HG03025 (cell line): ENCODE results near the gene C11orf91.
"Not testable (repeated sequence)": the region's sequence is repeated elsewhere in the genome, so short reads cannot be mapped to it uniquely, and the experiment has no call there.

Experiments used
- ATAC-seq: cut with Tn5 transposase; IDR thresholded peaks from one replicate; pipeline ENCODE4 v1.9.1; 2021; ENCODE audit warnings: mild to moderate bottlenecking, moderate library complexity; ENCODE audit not compliant: unreplicated experiment, low FRiP score

Gene C11orf91

DNA sequence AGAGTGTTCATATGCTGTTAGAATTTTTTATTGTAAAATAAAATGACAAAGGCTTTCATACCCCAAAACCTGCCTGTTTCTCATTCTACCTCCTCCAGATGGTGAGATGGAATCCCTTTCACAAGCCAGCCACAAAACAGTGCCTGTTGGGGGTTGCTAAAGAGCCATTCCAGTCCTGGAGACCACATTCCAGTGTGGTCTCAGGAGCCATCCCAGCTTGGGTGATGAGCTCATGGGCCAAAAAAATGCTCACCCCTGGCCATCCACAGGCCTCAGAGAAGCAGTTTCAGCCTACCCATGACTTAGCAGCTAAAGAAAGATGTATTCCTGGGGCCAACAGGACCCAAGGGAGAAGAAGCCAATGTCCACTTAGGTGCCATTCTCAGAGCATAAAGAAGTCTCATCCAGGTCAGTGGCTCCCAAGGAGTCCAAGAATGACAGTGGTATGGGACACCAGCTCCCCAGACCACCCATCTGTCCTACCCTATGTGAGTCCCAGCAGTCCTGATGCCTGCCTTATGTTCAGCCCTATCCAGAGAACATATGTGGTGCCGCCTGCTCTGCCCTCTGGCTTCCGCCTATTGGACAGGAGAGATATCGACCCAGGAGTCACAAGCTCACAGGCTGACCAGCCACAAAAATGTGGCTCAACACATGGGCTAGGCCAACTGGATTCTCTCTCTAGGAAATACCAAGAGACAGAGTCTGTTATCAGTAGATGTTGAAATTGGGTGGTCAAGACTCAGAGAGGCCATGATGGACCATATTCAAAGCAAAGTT is 26.4 kb downstream of the C11orf91 start:
- ATAC-seq = no peak

DNA sequence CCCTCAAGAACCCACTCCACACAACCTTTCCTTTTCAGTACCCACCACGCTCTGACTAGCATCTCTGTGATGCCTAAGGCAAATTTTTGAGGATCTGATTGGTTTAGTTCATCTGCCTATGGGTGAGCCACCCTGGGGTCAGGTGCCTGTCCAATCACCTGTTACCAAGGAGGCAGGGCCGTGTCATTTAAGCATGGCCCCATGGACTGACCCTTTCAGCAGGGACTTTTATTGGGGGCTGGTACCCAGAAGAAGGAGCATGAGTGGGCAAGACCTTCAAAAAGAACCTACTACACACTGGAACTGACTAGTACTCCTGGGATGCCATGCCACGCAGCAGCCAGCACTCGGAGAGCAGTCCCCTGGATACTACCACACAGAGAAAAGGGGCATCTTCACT is 28.4 kb downstream of the C11orf91 start:
- ATAC-seq = no peak

DNA sequence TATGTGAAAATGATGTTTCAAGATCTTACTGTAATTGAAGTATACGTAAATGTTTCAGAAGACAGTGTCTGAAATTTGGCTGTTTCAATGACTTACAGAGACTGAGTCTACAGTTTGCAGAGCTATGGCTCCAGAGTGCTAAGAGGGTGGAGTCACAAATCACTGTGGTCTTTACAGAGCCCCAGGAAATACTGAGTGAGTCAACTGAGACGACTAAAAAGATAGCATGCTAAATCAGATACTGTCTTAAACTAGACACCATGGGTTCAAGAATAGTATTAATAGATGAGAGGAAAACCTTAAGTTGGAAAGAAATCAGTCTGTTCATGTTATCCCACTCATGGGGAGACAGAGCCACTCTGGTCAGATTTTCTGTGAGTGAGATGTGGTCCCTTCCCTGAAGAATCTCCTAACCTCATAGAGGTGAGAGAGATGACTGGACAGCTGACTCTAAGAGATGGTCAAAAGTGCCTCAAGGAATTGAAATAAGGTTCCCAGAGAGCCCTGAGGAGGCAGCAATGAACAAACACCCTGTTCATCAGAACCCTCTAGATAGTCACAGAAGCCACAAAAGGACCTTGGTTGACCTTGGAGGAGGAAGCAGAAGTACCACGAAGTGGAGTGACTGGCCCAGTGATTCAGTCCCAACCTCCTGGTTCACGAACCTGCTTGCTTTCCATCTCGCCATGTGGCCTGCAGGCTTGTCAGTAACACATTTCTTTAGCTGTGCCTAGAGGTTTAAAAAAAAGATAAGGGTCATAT is 30.2 kb downstream of the C11orf91 start:
- ATAC-seq = no peak

DNA sequence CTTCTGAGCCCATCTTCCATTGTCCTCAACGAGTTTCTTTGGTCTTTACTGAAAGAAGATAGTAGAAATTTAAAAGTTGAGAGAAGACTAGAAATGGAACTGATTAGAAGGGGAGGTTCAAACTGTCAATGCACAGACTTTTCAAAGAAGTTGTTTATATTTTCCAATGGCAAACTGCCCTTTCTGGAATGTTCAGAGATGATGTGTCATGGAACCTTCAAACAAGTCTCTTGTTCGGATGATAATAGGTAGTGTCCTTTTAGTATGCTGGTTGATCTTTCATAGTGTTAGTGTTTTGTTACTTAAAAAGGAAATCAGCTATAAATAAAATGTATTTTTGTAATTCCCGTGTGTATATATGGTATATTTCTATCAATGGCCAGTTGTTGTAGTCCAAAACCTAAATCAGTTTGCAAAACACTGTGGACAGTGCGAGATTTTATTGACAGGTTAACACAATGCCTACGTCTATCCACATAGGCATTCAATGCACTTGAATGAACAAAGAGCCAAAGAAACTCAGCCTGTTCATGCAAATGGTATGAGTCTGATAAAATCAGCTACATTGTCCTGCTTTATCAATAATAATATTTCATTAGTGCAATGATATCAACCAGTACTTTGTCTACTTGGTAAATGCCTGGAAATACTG is 30.9 kb downstream of the C11orf91 start:
- ATAC-seq = no peak

DNA sequence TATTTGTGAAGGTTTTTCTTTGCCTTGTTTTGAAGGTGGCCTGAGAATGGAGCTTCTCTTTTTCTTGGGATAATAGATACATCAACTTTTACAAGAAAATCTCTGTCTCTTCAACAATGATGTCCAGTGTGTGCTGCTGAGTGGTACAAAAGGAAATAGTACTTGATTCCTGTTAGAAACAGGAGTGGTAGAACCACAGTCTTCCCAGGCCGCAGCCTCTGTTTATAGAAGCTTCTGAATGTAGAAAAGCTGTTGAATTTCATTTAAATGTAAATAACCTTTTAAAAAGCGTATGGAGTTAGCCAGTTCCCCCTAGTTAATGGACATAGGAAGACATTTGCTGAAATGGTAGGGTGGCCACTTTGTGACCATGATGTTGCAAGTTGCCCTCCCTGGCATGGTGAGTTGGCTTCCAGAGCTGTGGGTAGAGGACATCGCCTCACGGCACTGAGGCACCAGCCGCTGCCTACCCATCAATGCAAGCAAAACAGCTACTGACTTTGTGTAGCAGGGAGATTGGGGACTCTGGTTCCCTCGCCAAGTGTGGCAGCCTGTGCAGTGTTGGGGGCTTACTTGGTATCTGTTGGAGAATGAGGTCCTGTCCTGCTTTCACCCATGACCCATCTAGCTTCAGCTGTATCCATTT is 31.6 kb downstream of the C11orf91 start:
- ATAC-seq = no peak

DNA sequence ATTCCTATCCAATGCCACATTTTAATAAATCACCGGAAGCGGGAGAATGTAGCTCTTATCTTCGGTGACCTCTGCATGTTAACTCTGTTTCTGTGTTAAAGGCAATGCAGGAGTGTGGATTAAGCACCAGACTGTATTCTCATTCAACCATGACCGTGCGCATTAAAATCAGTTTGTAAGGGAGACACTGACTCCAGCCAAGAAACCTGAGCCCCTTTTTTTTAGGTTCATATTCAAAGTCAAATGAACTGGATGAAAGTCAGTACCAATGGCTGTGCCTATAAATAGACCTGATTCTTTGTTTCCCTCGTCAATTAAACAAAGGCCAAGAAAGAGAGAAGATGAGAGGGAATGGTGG is 32.2 kb downstream of the C11orf91 start:
- ATAC-seq = no peak

DNA sequence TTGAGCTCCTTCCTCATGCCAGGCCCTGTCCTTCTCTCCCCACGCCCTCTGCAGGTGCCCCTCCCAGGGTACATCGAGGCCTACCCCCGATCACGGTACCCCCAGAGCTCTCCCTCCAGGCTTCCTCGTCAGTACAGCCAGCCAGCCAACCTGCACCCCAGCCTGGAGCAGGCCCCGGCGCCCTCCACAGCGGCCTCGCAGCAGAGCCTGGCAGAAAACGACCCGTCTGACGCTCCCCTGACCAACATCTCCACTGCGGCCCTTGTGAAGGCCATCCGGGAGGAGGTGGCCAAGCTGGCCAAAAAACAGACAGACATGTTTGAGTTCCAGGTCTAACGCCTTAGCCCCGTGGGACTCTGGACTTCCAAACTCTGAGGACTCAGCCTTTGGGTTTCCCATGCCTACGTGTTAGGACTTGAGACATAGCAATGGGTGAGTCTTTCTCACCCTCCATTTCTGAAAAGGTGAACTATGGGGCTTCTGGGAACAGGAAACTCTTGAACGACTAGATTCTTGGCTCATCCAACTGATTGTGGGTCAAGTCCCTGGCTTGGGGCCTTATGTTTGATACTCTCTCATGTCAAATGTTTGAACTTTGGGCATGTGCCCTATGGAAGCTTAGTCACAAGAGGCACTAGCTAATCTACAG is 32.7 kb downstream of the C11orf91 start:
- ATAC-seq = no peak

DNA sequence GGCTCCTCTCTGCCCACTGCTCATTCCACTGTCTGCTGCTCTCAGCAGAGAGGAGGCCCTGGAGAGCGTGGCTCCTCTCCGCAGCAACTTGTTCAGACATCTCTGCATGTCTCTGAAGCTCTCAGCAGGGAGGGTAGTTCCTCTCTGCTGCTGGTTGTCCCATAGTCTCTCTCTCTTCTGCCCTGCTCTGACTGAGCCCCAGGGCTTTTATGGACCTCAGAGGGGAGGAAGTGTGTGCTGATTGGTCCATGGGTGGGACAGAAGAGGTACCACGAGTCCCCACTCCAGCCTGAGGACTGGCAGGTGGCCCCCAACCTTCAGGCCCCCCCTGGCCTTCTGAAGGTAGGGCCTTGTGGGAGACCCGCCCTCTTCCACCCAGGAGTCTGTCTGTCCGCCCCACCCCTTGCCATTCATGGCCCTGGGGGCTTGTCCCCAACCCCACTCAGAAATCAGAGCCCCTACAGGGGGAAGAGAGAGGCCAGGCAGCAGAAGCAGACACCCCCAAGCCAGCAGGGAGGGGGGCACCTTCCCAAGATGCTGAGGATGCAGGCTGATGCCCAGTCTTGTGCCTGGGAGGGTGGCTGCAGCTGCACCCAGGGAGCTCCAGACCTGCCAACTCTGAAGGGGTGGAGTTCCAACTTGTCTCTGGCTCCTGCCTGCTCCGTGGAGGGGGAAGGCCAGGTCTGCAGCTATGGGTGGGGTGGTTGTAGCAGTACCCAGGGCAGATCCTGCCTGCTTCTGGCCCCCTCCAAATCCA is 35.1 kb downstream of the C11orf91 start:
- ATAC-seq = no peak

DNA sequence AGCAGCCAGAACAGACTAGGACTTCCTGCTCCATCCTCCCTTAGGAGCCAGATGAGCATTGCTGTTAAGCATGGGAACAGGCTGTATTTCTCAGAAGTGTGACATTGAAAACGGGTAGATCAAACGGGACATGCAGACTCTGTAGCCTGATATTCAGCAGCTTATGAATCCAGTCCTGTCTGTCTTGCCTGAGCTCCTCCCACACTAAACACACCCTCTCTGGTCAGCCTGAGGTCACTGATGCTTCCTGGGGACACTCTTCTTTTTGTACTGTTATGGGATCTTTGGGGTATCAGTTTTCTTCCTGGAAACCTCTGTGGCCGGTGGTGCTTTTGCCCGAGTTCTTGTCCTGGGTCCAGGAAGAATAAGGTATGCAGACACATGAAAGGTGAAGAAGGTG is 35.8 kb downstream of the C11orf91 start:
- no peak for ATAC-seq

DNA sequence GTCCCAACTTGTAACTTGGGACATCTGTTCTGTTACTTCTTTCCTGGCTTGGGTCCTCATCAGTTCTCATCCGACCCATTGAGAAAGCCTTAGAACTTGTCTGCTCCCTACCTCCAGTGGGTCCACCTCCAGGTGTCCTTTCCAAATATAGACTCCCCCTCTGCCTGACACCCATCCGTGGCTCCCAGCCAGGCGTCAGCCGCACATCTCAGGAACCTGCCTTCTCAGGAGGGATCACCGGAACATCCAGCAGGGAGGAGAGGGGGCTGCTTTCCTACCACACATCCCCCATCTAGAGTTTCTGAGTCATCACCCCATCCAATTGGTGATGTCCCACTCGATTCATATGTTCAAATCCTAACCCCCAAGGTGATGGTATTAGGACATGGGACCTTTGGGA is 36.5 kb downstream of the C11orf91 start:
- no peak for ATAC-seq

DNA sequence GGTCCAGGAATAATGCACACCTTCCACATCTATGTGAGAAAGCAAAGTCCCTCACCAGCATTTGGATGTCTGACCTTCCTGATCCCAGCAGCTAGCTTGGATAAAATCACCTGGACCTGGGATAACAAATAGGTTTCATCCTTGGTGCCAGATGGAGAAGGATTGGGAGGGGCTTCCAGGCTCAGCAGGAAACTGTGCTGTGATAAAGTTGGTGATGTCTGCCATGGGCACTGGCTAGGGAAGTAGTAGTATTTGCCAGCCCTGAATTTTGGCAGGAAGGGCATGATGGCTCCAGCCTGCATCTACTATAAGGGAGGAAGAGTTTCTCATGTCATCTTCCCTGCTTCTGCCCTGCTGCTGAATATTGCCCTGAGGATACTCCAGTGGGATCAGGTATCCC is 37.5 kb downstream of the C11orf91 start:
- ATAC-seq = no peak

DNA sequence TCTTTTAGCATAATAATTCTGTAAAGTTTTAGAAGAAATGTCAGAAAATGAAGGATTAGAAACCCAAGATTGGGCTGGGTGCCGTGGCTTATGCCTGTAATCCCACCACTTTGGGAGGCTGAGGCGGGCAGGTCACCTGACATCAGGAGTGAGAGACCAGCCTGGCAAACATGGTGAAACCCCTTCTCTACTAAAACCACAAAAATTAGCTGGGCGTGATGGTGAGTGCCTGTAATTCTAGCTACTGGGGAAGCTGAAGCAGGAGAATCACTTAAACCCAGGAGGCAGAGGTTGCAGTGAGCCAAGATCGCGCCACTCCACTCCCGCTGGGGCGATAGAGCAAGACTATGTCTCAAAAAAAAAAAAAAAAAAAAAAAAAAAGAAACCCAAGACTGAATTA is 39.1 kb downstream of the C11orf91 start:
- ATAC-seq = not testable (repeated sequence)

DNA sequence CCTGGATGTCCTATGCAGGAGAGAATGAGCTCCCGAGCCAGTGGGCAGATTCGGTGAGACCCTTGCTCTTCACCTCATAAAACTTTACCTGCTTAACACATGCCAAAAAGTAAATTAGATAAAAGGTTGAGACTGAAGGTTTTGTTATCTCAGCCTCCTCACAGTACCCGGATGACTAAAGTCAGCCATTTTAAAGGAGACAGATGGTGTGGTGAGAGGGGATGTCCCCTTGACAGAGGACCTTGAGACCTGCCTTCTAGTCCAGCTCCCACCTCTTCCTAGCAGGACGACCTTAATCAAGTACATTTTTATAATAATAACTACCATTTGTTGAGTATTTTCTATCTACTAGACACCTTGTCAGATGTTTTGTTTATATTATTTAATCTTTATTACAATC is 39.7 kb downstream of the C11orf91 start:
- ATAC-seq = no peak

DNA sequence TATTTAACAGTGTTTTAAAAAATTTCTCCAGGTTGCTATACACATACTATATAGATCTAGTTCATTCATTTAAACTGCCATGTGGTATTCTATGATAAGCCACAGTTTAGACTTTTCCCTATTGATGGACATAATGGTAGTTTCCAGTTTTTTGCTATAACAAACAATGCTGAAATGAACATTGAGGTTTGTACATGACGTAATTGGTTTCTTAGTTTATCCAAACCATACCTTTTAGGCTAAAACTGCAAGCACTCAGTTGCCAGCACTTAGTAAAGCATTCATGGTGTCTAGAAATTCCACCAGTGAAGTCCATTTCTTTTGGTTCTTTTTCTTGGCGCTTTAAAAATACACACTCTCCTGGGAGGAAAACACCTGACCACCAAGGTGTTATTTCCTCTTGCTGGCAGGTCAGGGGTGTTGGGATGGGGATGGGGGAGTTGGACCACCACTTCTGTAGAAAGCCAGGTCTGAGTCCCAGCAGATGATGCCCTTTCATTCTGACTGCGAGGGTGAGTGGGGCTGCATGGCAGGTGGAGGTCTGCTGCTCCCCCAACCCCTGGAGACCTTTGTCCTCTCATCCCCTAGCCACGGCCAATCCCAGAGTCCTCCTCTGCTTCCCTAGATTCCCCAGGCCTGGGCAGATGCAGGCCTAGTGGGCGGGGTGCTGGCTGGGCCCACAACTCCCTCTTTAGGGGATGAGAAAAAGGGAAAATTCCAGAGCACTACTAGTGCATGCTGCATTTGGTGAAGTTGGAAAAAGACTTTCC is 41.1 kb downstream of the C11orf91 start:
- ATAC-seq = no peak

DNA sequence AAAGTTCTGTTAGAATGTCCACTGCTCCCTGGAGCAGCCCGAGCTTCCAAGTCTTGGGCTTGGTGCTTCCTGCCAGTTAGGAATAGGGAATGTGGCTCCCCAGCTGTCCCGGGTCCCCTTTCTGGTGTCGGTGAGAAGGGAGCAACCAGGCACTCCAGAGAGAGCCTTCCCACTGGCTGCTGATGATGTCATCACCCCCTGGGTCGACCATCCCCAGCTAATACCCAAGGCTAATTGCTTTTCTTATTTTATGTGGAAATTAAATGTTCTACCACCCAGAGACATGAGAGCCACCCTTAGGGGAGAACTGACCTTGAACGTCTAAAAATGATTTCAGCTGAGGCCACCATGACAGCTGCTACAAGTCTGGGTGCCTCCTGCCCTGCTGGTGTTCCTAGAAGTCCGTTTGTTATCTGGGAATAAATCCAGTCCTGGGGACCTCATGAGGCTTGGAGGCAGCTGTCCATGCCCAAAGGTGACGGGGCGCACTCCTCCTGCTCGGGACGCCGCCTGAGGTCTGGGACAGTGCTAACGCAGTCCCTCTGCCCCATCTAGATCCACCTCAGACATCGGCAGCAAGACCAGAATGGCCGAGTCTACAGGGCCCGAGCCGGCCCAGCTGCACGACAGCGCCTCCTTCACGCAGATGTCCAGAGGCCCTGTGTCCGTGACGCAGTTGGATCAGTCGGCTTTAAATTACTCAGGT is 42.3 kb downstream of the C11orf91 start:
- ATAC-seq = no peak

DNA sequence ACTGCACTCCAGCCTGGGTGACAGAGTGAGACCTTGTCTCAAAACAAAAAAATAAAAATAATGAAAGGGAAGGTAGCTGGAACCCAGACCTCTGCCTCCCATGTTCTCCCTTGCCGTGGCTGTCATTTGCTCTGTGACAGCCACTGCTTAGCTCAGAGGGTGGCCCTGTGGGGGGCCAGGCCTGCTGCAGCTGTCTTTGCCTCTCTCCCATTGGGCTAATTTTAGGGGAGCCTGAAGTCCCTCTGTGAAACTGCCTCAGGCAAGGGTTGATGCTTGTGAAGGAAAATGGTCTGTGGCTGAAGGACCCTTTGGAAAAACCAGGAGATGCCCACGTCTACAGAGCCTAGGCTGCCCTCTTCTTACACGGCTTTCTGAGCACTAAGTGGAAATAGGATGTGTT is 42.9 kb downstream of the C11orf91 start:
- no peak for ATAC-seq

DNA sequence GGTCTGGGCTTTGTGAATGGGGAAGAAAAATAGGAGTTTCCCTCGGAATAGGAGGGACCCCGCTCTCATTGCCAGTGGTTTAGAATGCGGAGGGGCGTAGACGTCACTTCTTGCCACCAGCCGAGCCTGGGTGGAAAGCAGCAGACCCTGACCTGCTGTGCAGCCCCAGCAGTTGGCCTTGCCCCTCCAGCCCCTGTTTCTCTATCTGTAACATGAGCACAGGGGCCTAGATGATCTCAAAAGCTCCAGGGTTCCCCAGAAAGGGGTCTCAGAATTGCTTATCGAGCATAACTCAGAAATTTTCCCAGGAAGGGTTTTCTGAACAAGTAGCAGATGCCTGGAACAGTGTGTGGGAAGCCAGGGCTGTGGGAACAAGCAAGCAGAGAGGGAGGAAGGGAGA is 43.9 kb downstream of the C11orf91 start:
- no peak for ATAC-seq

DNA sequence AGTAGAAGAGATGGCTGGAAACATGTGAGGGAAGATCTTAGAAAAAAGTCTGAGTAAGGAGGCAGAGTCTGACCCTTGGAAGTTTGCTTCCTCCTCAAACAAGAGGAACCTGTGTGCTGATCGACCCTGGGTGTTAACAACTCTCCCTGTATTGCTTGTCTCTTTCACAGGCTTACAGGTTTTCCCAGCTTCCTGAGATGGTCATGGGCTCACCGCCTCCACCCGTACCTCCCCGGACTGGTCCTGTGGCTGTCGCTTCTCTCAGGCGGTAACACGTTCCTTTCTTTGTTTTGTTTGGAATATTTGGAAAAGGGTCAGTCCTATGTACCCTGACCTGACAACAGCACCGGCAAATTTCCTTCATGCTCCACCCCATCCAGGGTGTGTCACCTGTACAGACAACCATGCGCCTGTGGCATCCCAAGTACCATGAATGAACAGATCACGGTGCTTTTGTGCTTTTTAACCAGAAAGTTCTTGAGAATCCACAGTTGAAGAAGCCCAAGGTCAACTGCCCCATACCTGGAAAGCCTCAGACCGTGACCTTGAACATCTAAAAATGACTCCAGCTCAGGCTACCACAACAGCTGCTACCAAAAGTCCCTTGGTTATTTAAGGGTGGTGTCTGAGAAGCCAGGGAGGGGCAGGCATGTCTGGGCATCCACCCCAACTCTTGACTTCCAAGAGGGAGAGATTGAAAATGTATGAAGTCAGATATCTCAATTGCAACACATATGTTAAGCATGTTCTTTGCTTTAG is 44.6 kb downstream of the C11orf91 start:
- no peak for ATAC-seq
